Non-pigmented ciliary epithelial cell (primary cell): Measurements from ENCODE around the gene CTNND2.
"Not testable (repeated sequence)": the region's sequence is repeated elsewhere in the genome, so short reads cannot be mapped to it uniquely, and the experiment has no call there.

ENCODE experiments used
- DNase-seq: peaks from one replicate; pipeline ENCODE4 v3.0.0-alpha.2; 2010; ENCODE audit warnings: low read depth

The CTNND2 gene

DNA sequence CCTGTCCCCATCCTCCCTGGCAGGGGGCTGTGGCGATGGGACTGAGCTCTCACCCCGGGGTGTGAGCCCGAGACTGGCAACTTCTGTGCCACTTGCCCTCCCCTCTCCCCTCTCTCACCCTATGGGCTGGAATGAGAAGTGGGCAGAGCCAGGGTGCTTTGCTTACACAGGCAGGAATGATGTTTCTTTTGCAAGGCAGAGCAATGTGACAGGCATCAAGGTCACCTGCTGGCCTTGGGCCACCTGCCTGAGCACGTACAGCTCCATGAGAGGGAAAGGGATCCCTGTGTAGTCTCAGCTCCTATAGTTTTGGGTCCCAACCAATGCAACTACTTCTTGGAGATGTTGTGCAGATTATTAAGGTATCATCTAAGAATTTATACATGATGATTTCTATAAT, 890.5 kb downstream of the CTNND2 start:
- DNase-seq, result no peak

DNA sequence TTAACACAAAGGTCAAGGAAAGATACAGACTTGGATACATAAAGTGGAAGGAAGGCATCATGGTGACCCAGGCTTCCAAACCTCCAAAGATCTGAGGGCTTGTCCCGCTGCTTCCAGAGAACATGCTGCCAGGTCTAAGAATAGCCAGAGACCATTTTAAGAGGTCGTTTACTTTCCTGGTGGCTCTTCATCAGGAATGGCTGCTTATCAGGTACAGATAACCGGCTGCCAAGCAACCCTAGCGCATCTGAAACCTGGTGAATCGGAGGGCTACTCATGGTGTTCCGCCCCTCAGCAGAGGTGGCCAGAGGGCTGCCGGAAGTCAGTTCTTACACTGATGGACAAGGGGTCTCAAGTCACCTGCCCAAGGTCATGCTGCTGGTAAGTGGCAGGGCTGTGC, 892.0 kb downstream of the CTNND2 start:
- DNase-seq, result no peak

DNA sequence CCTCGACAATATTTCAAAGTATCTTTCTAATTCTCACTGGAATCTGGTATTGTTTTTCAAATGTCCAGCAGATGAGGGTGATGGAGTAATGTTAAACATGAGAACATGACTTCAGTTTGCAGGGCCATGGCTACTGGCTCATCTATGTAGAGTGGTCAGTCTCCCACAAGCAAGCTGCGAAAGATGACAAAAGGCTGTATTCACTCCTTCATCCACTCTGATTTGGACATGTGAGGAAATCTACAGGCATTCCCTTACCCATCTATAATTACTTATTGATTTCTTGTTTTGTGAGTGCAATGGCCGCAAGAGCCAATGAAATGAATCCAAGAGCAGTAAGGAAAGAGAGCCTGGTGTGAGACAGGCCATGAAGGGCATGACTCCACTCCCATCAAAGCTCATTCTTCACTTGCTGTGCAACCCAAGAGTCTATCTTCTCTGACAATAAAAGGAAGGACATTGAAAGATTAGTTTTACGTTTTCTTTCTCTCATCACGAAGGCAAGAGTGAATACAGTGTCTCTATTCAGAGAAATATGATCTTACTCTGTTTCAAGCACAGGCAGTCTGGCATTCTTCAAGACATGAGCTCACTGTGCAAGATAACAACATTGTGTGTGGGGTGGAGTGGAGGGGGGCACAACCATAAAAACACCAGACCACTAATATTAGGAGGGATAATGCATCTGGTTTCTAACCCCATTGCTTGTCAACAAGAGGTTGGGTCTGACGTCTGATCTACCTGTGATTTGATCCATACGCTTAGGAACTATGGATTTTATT, 893.6 kb downstream of the CTNND2 start:
- no peak for DNase-seq

DNA sequence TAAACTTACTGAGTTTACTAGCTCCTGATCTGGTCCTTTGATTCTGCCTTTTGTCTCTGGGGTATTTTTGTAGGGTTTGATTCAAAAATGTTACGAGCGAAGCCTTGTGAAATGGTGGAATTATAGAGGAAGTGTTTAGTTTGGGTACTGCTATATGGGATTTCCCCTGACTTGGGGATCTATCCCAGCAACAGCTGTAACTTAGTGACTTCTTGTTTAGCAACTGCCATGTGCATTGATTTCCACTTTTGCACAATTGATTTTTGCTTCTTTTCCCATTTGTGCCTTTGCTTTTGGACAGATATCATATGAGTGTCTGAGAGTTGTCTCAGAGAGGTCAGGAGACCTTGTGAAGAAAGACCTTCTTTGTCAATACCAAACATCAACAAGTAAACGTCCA, 894.7 kb downstream of the CTNND2 start:
- DNase-seq, result no peak

DNA sequence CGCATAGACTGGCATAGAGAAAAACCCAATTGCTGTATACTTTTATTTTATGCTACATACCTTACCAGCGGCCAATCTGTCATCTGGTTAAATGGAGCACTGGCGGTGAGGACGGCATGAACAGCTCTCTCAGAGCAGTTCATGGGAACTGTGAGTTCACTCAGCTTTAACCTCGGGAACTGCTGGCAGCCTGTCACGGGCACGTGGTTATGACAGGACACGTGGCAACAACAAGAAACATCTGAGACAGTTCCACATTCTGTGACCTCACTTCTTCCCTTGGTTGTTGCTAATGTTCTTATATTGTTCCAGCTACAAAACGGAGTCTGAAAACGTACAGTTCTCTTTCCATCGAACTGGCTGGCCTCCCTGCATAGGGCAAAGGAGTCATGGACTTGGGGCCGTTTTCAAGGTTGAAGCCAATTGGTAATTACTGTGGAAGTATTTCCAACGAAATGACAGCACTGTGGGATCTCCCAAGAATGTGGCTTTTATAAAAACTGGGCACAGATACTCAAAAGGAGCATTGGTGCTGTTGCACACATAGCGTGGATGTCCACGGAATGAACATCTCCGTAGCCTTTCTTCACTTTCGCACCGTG, 896.9 kb downstream of the CTNND2 start:
- no peak for DNase-seq

DNA sequence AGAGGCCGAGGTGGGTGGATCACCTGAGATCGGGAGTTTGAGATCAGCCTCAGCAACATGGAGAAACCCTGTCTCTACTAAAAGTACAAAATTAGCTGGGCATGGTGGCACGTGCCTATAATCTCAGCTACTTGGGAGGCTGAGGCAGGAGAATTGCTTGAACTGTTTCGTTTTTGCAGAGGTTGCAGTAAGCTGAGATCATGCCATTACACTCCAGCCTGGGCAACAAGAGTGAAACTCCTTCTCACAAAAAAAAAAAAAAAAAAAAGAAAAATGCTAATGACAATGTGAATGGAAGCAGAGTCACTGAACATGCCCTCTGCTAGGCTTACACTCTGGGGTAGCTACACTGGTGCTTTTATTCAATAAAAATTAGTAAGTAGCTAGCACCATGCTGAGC, 899.7 kb downstream of the CTNND2 start:
- DNase-seq, result not testable (repeated sequence)

DNA sequence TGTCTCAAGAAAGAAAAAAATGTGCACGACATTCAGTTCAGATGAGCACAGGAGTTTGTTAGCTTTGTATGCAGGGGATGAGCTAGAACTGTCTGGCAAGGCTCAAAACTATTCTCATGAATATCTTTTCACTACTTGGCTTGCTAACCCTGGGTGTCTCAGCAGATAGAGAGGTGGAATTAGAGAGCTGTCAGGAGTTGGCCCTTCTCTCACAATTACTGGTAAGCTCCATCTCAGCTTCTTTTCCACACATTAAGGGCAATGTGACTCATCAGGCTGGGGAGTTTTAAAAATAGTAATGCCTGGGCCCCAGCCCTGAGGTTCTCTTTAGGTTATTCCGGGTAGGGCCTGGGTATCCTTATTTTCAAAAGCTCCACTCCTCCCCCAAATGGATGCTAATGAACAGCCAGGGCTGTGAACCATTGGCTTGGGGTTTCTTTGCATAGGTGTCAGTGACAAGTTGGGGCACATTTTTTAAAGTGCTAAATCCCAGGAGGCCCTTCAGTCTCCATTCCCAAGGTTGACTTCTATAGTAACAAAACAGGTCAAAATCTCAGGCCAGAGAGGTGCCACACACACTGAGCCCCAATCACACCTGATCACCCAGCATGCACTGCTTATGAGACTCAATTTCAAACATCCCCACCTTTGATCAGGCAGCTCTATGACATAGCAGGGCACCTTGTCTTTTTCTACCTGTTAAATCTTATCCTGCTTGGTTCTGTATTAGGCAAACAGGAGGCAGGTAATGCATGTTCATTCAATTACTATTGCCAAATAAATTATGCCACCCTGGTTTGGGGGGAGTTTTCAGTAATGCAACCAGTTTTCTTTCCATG, 903.5 kb downstream of the CTNND2 start:
- DNase-seq, result no peak

DNA sequence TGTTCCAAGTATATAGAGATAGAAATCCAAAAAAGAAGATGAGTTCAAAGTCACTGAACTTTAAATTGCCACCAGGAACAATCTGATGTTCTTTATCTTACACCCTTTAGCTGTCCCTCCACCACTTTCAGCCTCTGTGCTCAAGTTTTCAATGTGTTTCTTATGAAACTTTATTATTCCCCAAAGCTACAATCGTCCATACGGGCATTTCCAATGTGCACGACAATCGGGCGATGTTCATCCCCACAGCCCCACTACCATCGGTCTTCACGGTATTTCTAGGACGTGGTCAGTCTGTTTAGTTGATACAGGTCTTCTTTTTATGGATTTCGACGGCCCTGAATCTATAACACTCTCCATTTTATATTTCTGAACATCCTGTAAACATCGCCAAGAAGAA, 904.5 kb downstream of the CTNND2 start:
- no peak for DNase-seq

DNA sequence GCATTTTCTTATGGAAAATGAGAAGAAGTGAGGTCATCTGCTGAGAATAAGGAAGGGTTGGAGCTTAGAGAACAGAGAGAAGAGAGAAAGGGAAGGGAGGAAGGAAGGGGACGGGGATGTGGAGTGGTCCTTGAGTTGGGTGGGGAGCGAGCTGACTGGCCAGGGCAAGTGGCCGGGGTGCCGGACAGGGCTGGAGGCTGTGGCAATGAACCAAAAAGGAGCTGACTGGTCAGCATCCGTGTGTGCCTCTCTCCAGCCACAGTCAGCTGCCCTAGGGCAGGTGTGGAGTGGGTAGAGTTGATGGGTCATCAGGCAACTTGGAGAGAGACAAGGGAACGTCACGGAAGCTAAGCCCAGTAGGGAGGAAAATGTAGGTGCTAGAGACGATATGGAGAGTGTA, 908.4 kb downstream of the CTNND2 start:
- no peak for DNase-seq

DNA sequence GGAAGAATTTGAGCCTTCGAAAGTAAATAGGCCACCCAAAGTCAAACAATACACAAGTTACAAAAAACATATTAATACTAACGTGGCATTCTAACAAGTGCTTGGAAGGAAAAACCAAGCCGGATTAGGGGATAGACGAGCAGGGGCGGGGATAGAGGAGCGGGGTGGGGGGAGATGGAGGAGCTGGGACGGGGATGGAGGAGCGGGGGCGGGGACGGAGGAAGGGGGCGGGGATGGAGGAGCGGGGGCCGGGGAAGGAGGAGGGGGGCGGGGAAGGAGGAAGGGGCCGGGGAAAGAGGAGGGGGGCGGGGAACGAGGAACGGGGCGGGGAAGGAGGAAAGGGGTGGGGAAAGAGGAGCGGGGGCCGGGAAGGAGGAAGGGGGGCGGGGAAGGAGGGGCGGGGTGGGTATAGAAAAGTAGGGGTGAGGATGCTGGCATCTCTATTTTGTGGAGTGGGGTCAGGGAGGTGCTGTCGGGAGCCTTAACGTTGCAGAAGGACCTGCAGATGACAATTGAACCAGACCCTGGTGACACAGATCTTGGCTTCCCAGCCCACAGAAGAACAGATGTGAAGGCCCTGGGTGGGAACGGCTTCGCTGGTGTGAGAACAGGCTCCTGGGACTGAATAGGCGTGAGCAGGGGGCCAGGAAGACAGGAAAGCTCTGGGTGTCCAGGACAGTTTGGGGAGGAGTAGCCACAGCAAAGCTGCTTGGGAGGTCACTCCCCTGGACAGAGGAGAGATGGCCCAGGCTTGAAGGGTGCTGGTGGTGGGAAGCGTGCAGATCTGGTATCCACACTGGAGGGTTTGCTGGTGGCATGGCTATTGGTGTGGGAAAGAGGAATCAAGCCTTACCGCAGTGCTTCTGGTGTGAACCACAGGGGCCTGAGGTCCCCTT, 909.9 kb downstream of the CTNND2 start:
- DNase-seq, result no peak

DNA sequence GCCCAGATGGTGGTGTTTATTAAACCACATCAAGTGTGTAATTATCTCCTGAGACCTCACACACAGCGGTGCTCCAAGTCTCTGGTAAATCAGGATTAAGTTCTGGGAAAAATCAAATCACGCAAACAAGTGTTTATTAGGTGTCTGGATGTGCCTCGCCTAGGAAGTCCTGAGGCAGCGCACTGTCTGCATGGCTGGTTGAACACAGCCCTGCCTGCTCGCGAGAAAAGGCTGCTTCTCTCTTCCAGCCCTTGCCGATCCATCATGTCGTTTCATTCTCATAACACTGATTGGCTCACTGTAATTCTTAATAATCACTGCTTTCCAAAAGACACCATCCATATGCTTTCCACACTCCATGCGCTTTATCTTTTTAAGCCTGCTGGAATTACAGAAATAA, 913.6 kb downstream of the CTNND2 start:
- no peak for DNase-seq

DNA sequence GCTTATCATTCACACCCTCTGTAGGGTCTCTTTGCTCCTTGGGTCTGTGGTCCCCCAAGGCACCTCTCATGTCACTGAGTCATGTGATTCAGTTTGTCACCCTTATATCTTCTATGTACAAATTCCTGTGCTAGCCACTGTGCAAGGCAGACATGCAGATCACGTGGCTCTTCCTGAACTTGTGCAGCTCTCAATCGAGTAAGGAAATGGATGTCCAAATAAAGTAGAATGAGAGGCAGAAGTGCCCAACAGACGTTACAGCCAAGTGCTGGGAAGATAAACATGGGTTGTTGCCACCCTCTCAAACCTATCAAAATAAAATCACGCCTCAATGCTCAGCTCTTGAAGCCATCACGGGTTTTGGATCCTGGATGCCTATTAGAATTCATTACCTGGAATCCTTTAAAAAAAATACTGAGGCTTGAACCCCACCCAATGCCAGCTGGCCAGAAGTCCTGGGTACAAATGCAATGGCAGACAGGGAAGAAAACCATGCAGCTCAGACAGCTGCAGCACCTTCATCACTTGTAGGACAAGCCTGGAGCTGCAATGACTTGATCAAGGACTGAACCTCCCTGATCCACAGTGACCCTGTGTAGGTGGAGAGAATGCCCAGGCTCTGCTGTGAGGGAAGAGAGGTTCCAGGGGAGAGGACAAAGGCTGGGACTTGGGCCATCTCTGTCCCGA, 914.5 kb downstream of the CTNND2 start:
- no peak for DNase-seq

DNA sequence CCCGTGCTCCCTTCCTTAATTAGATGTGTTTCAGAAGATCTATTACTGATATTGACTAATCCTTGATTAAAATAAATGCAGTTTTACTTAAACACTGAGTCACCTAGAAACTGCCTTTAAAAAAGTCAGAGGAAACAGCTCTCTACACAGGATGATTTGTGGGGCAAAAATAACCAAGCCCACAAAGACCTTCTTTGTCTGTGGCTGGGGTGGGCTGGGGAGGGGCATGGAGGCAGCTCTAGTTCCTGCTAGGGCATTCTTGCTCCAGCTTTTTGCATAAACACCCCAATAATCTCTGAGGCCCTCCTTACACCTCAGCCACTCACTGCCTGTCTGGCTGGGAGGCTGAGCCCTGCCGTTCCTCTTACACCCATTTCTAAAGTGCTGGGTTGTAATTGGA, 915.6 kb downstream of the CTNND2 start:
- no peak for DNase-seq

DNA sequence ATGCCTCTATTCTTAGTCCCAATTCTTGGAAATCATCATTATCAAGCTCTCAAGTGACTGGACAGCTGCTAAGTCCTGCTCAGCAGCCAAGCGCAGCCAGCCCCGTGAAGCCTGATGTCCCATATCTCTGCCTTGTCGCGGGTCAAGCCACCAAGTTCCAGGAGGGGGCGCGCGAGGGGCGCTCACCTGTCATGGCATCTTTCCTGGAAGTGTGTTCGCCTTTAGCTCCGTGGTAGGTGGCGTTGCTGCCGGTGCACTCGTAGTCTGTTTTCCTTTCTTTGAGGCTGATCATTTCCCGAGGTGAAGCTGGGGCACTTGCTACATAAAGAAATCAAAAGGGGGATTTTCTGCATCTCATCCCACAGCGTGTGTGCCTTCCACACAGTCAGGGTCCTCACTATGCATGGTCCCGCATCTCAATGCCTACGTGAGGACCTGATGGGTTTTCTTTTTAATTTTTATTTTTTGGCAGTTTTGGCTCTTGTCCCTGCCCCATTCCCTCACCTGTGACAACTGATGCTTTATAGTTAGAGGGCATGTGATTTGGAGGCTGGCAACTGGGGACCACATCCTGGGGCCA, 916.2 kb downstream of the CTNND2 start:
- DNase-seq, result no peak

DNA sequence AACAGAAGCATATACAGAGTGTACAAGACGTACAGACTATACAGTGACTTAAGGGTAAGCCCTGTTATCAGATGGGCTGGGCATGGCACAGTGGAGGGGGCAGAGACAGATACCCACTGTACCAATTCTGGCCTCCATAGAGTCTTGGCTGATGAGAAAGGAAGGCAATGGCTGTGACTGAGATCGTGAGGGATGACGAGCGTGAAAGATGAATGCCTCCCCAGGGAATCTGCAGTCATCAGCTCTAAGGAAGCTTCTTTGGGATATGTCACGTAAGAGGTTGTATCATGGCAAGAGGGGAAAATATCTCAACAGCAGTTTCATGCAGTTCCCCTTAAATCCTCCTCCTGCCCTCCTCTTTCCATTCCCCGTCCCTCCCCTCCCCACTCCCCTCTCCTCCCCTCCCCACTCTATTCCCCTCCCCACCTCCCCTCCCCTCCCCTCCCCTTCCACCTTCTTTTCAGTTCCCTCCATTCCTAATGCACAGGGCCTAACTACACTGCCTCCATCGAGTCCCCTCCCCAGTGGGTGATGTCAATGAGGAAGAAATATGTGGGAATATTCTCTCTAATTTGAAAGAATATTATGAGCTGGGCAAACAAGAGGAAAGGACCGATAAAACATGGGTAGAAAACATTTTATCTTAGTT, 916.8 kb downstream of the CTNND2 start:
- no peak for DNase-seq

DNA sequence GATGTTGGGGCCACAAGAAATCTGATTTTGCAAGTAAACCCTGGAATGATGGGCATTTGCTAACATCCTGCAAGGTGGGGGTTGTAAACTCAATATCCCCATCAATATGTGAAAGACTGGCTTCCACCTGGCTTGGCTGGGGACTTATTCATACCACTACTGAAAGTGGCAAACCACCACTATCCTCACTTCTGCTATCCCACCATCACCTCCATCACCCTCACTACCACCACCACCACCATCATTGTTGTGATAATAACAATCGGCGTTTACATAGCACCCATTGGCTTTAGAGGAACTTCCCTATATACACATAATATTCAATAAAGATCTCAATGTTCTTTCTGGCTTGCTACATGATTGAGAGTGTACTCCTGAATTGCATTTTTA, 918.5 kb downstream of the CTNND2 start:
- no peak for DNase-seq

DNA sequence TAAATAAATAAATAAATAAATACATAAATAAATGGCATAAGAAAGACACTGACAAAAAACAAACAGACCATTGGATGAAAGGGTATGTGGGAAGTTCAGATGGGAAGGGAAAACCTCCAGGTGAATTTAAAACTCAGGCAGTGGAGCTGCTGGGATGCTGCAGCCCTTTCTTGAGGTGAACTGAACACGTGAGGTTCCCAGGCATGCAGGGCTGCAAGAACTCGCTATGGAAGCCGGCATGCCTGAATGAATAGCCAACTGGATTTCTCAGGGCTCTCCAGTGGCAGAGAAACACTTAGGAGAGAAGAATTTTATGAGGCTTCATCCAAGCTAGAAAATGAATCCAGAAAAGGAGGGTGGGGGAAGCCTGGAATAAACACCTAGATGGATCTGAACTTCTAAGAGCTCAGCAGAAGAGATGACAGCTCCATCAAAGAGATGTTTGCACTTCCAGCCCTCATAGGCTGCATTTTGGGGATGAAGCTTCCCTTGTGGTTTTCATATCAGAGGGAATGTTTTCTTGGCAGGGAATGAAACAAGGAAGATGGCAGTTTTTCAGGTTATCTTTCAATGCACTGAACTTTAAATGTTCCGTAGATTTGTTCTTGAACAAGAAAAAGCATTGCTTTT, 919.0 kb downstream of the CTNND2 start:
- DNase-seq, result no peak

DNA sequence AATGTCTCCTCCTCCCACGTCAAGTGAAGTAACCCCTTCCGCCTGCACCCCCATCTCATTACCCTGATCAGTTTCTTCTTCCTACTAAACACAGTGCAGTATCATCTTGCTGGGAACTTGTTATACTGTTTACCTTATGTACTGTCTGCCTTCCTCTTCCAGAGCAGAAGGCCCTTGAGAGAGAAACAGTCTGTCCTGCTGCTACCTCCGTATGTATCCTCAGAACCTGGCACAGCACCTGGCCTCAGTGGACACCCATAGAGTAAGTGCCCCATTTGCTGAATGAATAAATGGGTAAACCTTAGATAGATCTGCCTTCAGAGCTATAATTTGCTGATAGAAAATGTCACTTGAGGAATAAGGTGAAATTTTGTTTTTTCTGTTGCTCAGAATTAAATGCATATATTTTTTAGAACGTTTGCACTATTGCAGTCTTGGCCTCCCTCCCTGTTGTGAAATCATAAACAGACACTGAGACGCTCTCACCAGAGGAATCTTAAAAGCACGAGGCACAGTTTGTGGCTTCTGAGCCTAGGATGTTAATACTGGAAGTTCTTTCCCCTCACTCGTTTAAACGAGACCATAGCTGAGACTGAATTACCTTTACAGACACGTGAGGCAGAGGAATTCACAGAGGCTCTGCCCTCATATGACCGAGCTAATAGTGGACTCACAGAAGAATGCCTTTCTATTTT, 920.1 kb downstream of the CTNND2 start:
- DNase-seq, result no peak

DNA sequence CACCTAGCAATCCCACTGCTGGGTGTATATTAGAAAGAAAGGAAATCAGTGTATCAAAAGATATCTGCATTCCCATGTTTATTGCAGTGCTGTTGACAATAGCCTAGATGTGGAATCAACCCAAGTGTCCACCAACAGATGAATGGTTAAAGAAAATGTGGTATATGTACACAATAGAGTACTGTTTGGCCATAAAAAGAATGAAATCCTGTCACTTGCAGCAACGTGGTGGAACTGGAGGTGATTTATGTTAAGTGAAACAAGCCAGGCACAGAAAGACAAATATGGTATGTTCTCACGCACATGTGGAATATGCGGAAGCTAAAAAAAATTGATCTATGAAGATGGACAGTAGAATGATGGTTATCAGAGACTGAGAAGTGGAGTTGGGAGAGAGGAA, 921.6 kb downstream of the CTNND2 start:
- DNase-seq, result no peak

DNA sequence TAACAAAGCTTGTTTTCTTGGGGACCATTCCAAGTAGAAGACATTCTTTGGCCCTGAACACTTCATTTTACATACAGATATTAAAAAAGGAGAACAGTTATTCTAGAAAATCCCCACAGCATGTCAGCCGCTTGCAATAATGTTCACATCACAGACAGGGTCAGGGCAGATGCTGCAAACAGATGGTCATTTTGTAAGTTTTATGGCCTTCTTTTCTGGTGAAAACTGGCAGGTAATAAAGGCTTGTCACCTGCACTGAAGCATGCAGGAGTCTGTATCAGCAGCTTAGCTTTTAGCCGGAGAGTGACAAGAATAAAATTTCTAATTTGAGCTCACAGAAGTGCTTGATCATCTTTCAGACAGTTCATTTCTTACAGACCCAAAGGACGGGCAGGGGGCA, 922.3 kb downstream of the CTNND2 start:
- DNase-seq, result no peak
